ENCODE data around the gene CACNA1C. TPM values are rescaled to one million over a fixed set of nuclear protein-coding genes. Genes with fewer than 3 reads are reported as not detected.

Gene CACNA1C
- total and polyA plus RNA-seq, 2 of the 4 experiments (the other 2 are of a cell fraction), result 1.6 to 2.6 TPM

DNA sequence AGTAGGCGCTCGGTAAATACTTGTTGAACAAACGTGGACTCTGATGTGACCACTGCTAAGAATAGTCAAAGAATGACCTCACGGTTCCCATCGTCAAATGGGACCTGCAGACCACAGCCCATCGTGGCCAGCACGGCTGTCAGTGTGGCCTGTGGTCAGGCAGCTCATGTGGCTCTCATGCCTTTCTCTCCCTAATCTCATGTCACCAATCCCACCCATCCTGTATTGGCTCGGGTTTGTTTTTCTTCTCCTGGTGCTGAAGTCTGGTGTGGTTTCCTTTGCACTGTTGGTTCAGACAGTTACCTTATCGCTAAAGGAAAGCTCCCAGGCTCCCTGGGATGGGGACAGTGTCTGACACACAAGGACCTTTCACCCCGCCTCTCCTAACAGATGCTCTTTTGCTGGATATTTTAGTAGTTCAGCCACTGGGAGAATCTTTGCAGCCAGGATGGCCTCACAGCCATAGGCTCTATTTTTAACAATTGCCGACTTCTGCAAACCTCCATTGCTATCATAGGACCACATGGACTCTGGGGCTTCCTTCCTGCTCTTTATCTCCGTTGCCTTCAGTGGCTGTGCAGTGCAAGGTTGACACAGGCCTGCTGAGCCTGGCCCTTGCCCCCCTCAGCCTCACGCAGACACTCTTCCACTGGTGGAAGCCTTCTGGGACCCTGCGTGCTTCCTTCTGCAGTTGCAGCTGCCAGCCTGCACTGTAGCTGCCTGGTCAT is 448.8 kb downstream of the CACNA1C start:
- peaks cover 2% of the 10 kb centered on the region; the same call in 1 of the 2 replicates for H3K36me3 ChIP-seq (ENCODE audit: control insufficient read depth, insufficient read depth, low read length)
- dilution Hi-C loops (cut with HindIII; ENCODE audit: low sequenced_read_pairs, unreplicated experiment), result no loop called here
- H4K8ac ChIP-seq (ENCODE audit: low read depth in 2 of 2, low read length in 2 of 2), result no peak overlapping the region
- no peak overlapping the region for H3K14ac ChIP-seq (replicated peaks; ENCODE audit: low read depth, low read length)
- no peak overlapping the region for H3K56ac ChIP-seq (ENCODE audit: extremely low read depth, insufficient read depth, low read length)
- H2BK120ac ChIP-seq (ENCODE audit: low read depth, low read length), result no peak overlapping the region
- no peak overlapping the region for H2AK9ac ChIP-seq (replicated peaks; ENCODE audit: low read depth, low read length, poor library complexity)
- CTCF ChIA-PET, result no interaction called here
- 95% methylated on average over 8 of the region's 14 CpGs; no CpG with 5 or more reads in 1 of the 2 experiments for WGBS, 2 experiments (ENCODE audit: extremely low coverage in 2 of 2, insufficient read length in 1 of 2)
- no peak overlapping the region for H3K23ac ChIP-seq (ENCODE audit: low read depth, low read length)
- in situ Hi-C loops (cut with MboI; ENCODE audit: low sequenced_read_pairs), result no loop called here
- no peaks in the 10 kb centered on the region for H3K79me1 ChIP-seq (ENCODE audit: low read depth in 1 of 2, low read length in 2 of 2)
- no peak for ATAC-seq (ENCODE audit: low read depth)
- no peak overlapping the region for H3K4me2 ChIP-seq (ENCODE audit: low read depth, low read length)
- POLR2A ChIA-PET (ENCODE audit: unreplicated experiment), result no interaction called here
- no peak for DNase-seq
- BruUV-seq (replicated peaks), result no TSS peak
- no peak overlapping the region for H3K4me3 ChIP-seq (ENCODE audit: insufficient read depth, low read depth, low read length)
- H3K4ac ChIP-seq (ENCODE audit: low read depth, low read length), result no peak overlapping the region
- intact Hi-C loops (cut with micrococcal nuclease), result no loop called here
- no peak for TF ChIP-seq SMC3 (IDR thresholded peaks at IDR 0.05; ENCODE audit: low read depth, low read length)
- TF ChIP-seq RFX5 (IDR thresholded peaks at IDR 0.05; ENCODE audit: low read depth, low read length), result no peak
- no peak for TF ChIP-seq NFE2L2 (IDR thresholded peaks at IDR 0.05; ENCODE audit: low read depth, low read length)
- TF ChIP-seq MAZ (IDR thresholded peaks at IDR 0.05; ENCODE audit: borderline replicate concordance, low read depth, low read length), result no peak
- TF ChIP-seq CEBPB (IDR thresholded peaks at IDR 0.05; ENCODE audit: low read depth, low read length), result no peak
- TF ChIP-seq FOS (IDR thresholded peaks at IDR 0.05; ENCODE audit: low read depth, low read length), result no peak
- no peak for TF ChIP-seq RCOR1 (IDR thresholded peaks at IDR 0.05; ENCODE audit: insufficient replicate concordance, low read length)
- TF ChIP-seq BHLHE40 (IDR thresholded peaks at IDR 0.05; ENCODE audit: low read depth, low read length), result no peak
- TF ChIP-seq MAFK (IDR thresholded peaks at IDR 0.05; ENCODE audit: low read depth, low read length), result no peak
- TF ChIP-seq, protein P1, sequence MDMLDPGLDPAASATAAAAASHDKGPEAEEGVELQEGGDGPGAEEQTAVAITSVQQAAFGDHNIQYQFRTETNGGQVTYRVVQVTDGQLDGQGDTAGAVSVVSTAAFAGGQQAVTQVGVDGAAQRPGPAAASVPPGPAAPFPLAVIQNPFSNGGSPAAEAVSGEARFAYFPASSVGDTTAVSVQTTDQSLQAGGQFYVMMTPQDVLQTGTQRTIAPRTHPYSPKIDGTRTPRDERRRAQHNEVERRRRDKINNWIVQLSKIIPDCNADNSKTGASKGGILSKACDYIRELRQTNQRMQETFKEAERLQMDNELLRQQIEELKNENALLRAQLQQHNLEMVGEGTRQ (IDR thresholded peaks at IDR 0.05; ENCODE audit: low read depth, low read length), result no peak
- TF ChIP-seq RAD21 (IDR thresholded peaks at IDR 0.05; ENCODE audit: low read length), result no peak
- TF ChIP-seq POLR2A (IDR thresholded peaks at IDR 0.05; ENCODE audit: low read depth, low read length), result no peak
- TF ChIP-seq, protein P2, sequence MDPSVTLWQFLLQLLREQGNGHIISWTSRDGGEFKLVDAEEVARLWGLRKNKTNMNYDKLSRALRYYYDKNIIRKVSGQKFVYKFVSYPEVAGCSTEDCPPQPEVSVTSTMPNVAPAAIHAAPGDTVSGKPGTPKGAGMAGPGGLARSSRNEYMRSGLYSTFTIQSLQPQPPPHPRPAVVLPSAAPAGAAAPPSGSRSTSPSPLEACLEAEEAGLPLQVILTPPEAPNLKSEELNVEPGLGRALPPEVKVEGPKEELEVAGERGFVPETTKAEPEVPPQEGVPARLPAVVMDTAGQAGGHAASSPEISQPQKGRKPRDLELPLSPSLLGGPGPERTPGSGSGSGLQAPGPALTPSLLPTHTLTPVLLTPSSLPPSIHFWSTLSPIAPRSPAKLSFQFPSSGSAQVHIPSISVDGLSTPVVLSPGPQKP (IDR thresholded peaks at IDR 0.05; ENCODE audit: borderline replicate concordance, low read depth, low read length), result no peak
- no peak for TF ChIP-seq CHD1 (IDR thresholded peaks at IDR 0.05; ENCODE audit: low read depth, low read length)
- TF ChIP-seq MXI1 (IDR thresholded peaks at IDR 0.05; ENCODE audit: borderline replicate concordance, low read depth, low read length), result no peak
- TF ChIP-seq, protein P3, sequence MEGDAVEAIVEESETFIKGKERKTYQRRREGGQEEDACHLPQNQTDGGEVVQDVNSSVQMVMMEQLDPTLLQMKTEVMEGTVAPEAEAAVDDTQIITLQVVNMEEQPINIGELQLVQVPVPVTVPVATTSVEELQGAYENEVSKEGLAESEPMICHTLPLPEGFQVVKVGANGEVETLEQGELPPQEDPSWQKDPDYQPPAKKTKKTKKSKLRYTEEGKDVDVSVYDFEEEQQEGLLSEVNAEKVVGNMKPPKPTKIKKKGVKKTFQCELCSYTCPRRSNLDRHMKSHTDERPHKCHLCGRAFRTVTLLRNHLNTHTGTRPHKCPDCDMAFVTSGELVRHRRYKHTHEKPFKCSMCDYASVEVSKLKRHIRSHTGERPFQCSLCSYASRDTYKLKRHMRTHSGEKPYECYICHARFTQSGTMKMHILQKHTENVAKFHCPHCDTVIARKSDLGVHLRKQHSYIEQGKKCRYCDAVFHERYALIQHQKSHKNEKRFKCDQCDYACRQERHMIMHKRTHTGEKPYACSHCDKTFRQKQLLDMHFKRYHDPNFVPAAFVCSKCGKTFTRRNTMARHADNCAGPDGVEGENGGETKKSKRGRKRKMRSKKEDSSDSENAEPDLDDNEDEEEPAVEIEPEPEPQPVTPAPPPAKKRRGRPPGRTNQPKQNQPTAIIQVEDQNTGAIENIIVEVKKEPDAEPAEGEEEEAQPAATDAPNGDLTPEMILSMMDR (conservative IDR thresholded peaks at IDR 0.05; ENCODE audit: low read depth, low read length), result no peak
- no peak overlapping the region for H4K91ac ChIP-seq (ENCODE audit: insufficient read depth, low read depth, low read length)
- no peaks in the 10 kb centered on the region for H3K9me3 ChIP-seq (ENCODE audit: control insufficient read depth, insufficient read depth, low read length)
- H3K18ac ChIP-seq (ENCODE audit: low read depth, low read length), result no peak overlapping the region
- H3K27me3 ChIP-seq (ENCODE audit: control insufficient read depth, insufficient read depth, low read length), result peaks cover 2% of the 10 kb centered on the region; the same call in 1 of the 2 replicates
- H3K9ac ChIP-seq (ENCODE audit: low read depth, low read length), result no peak overlapping the region
- H3K27ac ChIP-seq (ENCODE audit: insufficient read depth, low read length), result no peak overlapping the region
- no peak overlapping the region for H2AK5ac ChIP-seq (ENCODE audit: low read depth, low read length)
- no peak overlapping the region for H4K5ac ChIP-seq (ENCODE audit: low read depth, low read length)
- no peaks in the 10 kb centered on the region for H3K4me1 ChIP-seq (ENCODE audit: control insufficient read depth, insufficient read depth, low read length)
- no peak overlapping the region for H2BK5ac ChIP-seq (ENCODE audit: low read depth, low read length, poor library complexity, severe bottlenecking)
- no peaks in the 10 kb centered on the region; the same call in 1 of the 2 replicates for H3K9me1 ChIP-seq (ENCODE audit: insufficient read depth, low read length)
- no peak overlapping the region for H2BK15ac ChIP-seq (ENCODE audit: low read depth, low read length)
- no peak overlapping the region for H2AFZ ChIP-seq (replicated peaks; ENCODE audit: low read length, poor library complexity)
- no peaks in the 10 kb centered on the region for H4K20me1 ChIP-seq (ENCODE audit: insufficient read depth, low read length)
- H2BK20ac ChIP-seq (ENCODE audit: low read depth, low read length), result no peak overlapping the region

All from IMR-90 (cell line).